ENCODE results near the gene CASP10. TPM values are rescaled to one million over a fixed set of nuclear protein-coding genes. Genes with fewer than 3 reads are reported as not detected.

Gene CASP10
- total and polyA plus RNA-seq, 2 of the 13 experiments (the other 11 are each of a cell fraction or from before 2014, with no cell fraction given) = 22.2 to 23.8 TPM

DNA sequence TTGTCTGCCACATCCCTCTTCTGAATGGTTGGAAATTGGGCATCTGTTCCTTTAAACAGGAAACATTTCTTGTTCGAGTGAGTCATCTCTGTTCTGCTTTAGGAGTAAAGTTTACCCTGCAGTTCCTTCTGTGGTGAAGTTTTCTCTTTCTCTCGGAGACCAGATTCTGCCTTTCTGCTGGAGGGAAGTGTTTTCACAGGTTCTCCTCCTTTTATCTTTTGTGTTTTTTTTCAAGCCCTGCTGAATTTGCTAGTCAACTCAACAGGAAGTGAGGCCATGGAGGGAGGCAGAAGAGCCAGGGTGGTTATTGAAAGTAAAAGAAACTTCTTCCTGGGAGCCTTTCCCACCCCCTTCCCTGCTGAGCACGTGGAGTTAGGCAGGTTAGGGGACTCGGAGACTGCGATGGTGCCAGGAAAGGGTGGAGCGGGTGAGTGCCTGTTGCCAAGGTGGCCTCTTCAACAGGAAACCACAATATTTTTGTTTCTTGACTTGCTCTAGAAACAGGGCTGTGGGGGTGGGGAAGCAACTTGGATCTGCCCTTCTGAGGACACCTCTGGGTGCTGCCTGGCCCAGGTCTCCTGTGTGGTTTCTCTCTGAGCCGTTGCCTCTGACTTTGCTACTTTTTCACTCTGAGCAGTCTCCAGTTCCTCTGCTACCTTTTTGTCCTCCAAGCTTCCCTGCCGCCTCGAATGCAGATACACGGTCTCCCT is 75.2 kb downstream of the CASP10 start (continued):
- TF ChIP-seq BRF2 (CRISPR knock-in tag; IDR thresholded peaks at IDR 0.05) (no peak; the same call in 1 of the 2 replicates), STAT5B (CRISPR knock-in tag; IDR thresholded peaks at IDR 0.05) (no peak), ZSCAN5A (CRISPR knock-in tag; IDR thresholded peaks at IDR 0.05; ENCODE audit: borderline replicate concordance) (peak; percentile 54; the same call in 1 of the 2 replicates), ZNF510 (CRISPR knock-in tag; IDR thresholded peaks at IDR 0.05; ENCODE audit: low read depth) (no peak), ZFY (CRISPR knock-in tag; IDR thresholded peaks at IDR 0.05) (peak; percentile 28; the same call in 1 of the 2 replicates), NKX3-1 (CRISPR knock-in tag; IDR thresholded peaks at IDR 0.05) (no peak), ETV6 (CRISPR knock-in tag; conservative IDR thresholded peaks at IDR 0.05) (no peak), RXRB (CRISPR knock-in tag; IDR thresholded peaks at IDR 0.05; ENCODE audit: borderline replicate concordance) (no peak), MED1 (CRISPR knock-in tag; IDR thresholded peaks at IDR 0.05) (no peak), FIP1L1 (IDR thresholded peaks at IDR 0.05; ENCODE audit: borderline replicate concordance, insufficient read depth, low read depth, low read length) (no peak), ZFP1 (CRISPR knock-in tag; IDR thresholded peaks at IDR 0.05) (0 out of 2 replicates have a peak, but pooled peaks have one; percentile 1), ZNF549 (CRISPR knock-in tag; IDR thresholded peaks at IDR 0.05) (no peak), PCBP2 (optimal IDR thresholded peaks at IDR 0.05; ENCODE audit: low read depth, low read length, poor library complexity, severe bottlenecking) (no peak), ZNF614 (CRISPR knock-in tag; IDR thresholded peaks at IDR 0.05; ENCODE audit: borderline replicate concordance) (no peak; the same call in 1 of the 2 replicates), GTF2F1 (IDR thresholded peaks at IDR 0.05; ENCODE audit: low read length) (no peak), ZMAT3 (CRISPR knock-in tag; conservative IDR thresholded peaks at IDR 0.05) (no peak), NFATC3 (CRISPR knock-in tag; IDR thresholded peaks at IDR 0.05) (no peak)
- TF ChIP-seq, protein P1, sequence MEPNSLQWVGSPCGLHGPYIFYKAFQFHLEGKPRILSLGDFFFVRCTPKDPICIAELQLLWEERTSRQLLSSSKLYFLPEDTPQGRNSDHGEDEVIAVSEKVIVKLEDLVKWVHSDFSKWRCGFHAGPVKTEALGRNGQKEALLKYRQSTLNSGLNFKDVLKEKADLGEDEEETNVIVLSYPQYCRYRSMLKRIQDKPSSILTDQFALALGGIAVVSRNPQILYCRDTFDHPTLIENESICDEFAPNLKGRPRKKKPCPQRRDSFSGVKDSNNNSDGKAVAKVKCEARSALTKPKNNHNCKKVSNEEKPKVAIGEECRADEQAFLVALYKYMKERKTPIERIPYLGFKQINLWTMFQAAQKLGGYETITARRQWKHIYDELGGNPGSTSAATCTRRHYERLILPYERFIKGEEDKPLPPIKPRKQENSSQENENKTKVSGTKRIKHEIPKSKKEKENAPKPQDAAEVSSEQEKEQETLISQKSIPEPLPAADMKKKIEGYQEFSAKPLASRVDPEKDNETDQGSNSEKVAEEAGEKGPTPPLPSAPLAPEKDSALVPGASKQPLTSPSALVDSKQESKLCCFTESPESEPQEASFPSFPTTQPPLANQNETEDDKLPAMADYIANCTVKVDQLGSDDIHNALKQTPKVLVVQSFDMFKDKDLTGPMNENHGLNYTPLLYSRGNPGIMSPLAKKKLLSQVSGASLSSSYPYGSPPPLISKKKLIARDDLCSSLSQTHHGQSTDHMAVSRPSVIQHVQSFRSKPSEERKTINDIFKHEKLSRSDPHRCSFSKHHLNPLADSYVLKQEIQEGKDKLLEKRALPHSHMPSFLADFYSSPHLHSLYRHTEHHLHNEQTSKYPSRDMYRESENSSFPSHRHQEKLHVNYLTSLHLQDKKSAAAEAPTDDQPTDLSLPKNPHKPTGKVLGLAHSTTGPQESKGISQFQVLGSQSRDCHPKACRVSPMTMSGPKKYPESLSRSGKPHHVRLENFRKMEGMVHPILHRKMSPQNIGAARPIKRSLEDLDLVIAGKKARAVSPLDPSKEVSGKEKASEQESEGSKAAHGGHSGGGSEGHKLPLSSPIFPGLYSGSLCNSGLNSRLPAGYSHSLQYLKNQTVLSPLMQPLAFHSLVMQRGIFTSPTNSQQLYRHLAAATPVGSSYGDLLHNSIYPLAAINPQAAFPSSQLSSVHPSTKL (CRISPR knock-in tag; IDR thresholded peaks at IDR 0.05) = peak; percentile 45
- TF ChIP-seq, protein P2, sequence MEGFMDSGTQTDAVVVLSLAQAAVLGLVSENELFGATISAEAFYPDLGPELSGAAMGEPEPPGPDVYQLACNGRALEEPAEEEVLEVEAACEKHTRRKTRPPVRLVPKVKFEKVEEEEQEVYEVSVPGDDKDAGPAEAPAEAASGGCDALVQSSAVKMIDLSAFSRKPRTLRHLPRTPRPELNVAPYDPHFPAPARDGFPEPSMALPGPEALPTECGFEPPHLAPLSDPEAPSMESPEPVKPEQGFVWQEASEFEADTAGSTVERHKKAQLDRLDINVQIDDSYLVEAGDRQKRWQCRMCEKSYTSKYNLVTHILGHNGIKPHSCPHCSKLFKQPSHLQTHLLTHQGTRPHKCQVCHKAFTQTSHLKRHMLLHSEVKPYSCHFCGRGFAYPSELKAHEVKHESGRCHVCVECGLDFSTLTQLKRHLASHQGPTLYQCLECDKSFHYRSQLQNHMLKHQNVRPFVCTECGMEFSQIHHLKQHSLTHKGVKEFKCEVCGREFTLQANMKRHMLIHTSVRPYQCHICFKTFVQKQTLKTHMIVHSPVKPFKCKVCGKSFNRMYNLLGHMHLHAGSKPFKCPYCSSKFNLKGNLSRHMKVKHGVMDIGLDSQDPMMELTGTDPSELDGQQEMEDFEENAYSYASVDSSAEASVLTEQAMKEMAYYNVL (CRISPR knock-in tag; IDR thresholded peaks at IDR 0.05; ENCODE audit: borderline replicate concordance) = no peak; the same call in 1 of the 2 replicates
- TF ChIP-seq, protein P3, sequence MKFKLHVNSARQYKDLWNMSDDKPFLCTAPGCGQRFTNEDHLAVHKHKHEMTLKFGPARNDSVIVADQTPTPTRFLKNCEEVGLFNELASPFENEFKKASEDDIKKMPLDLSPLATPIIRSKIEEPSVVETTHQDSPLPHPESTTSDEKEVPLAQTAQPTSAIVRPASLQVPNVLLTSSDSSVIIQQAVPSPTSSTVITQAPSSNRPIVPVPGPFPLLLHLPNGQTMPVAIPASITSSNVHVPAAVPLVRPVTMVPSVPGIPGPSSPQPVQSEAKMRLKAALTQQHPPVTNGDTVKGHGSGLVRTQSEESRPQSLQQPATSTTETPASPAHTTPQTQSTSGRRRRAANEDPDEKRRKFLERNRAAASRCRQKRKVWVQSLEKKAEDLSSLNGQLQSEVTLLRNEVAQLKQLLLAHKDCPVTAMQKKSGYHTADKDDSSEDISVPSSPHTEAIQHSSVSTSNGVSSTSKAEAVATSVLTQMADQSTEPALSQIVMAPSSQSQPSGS (CRISPR knock-in tag; IDR thresholded peaks at IDR 0.05) = peak; percentile 46; the same call in 1 of the 2 replicates

Measured in HepG2 (cell line).